Activated CD8-positive, alpha-beta memory T cell treated with anti-CD3 and anti-CD28 coated beads for 36 hours (primary cell): ENCODE measurements around the gene UBE2L3. TPM values are rescaled to one million over a fixed set of nuclear protein-coding genes. Genes with fewer than 3 reads are reported as not detected.

Experiments used
- CTCF ChIA-PET: fragments of 350-600 bp; sonication (Branson Sonifier 250); formaldehyde crosslinking; loops from one replicate; lab custom pipeline; 2021; ENCODE audit warnings: antibody characterized with exemption; lab: Charles Lee
- POLR2A ChIA-PET: fragments of 350-600 bp; sonication (Branson Sonifier 250); formaldehyde crosslinking; loops from one replicate; lab custom pipeline; 2021; ENCODE audit warnings: antibody characterized with exemption; lab: Charles Lee
- total RNA-seq, 2 experiments: library from RNA; stranded (reverse); gene quantifications; one replicate each; pipeline ENCODE4 v1.2.3, GENCODE V29; 2021

UBE2L3 gene
- total RNA-seq, 2 experiments from 2014 or later = 77.8 to 79.6 TPM

DNA sequence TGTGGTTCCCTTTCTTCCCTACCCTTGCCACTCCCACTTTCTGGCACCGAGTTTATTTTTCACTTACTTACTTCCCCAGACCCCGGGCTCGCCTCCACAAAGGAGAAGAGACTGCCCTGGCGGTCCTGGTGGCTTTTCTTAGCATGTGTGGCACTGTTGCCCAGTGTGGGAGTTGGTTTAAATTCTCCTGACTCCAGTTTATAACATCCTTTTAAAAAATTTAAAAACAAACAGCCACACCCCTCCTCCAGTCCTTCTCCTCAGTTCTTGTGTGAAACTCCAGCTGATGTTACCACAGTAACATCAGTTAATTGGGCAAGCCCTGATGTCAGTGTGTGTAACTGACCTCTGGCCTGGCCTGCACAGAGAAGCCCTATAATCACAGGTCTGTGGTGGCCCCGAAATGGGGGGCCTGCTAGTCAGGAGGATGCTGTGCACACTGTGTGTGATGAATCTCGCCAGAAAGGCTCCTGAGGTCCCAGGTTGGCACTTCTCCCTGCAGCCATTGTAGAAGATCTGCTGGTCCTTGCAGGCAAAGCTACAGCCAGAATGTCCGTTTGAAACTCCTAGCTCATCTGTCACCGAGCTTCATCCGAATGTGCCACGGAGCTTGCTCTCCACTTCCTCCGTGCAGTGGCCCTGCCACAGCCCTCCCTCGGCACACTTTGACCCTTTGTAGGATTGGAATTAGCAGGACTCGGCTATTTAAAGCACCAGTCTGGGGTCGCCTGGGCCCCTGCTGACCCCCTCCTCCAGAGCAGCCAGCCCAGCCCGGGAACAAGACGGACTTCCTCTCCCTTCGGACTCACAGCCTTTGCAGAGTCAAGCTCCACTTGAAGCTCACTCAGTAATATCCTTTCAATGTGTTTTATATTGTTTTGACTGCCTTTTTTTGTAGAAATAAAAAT is 54.8 kb downstream of the UBE2L3 start:
- CTCF ChIA-PET = interaction anchor here (1.1 kb wide), 1 partner anchor 10 kb away, joined by 4 read pairs; the partner anchor contains the start of gene CCDC116

DNA sequence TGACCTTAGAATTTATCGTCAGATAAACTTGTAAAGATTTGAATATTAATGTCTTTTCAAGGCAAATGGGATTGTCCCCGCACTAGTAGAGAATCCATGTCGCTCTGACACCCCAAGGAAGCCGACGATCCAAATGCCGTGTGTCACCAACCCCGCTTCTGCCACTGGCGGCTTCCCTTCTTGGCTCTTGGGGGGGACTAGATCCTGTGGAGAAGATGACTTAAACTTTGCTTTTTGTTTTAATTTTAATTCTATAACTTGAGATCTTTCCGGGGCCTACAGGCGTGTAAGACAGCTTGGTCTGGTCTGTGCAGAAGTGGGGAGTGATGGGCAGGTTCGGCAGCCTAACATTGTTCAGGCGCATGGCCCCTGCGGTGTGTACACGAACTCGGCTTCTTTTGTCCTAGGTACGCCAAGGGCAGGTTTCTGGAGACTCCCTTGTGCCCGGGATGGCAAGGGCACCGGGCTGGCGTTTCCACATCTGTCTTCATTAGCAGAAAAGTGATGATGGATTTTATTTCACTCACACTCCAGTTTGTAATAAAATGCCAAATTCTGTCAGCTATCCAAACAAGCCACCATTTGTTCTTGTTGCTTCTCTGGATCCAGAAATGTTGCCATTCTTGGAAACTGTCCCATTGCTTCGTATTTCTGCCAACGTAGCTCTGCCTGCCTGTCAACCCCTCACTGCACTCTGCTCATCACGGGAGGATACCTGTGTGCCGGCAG is 55.6 kb downstream of the UBE2L3 start:
- POLR2A ChIA-PET = no interaction called here
- CTCF ChIA-PET = interaction anchor here (1.1 kb wide), 1 partner anchor 9 kb away, joined by 4 read pairs; the partner anchor contains the start of gene CCDC116

More for the DNA sequence above, 54.8 kb downstream of the UBE2L3 start:
- POLR2A ChIA-PET = no interaction called here

DNA sequence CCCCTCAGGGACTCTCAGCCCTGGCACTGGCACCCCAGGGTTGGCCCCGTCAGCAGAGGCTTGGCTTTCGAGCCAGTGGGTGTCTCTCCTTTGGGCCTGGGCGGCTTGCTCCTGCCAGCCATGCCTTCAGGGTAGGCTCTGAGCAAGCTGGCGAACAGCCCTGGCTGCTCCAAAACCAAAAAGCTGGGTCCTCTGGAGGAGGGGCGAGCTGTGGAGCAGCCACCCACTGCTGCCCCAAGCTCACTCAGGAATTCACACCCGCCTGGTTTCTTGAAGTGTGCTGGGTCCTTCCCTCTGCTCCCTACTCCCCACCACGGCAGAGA is 56.1 kb downstream of the UBE2L3 start:
- ChIA-PET CTCF (interaction anchor here (1.1 to 1.3 kb wide), 2 partner anchors 9 to 58 kb away, joined by 4 read pairs; partner anchors contain the start of gene CCDC116), POLR2A (no interaction called here)

DNA sequence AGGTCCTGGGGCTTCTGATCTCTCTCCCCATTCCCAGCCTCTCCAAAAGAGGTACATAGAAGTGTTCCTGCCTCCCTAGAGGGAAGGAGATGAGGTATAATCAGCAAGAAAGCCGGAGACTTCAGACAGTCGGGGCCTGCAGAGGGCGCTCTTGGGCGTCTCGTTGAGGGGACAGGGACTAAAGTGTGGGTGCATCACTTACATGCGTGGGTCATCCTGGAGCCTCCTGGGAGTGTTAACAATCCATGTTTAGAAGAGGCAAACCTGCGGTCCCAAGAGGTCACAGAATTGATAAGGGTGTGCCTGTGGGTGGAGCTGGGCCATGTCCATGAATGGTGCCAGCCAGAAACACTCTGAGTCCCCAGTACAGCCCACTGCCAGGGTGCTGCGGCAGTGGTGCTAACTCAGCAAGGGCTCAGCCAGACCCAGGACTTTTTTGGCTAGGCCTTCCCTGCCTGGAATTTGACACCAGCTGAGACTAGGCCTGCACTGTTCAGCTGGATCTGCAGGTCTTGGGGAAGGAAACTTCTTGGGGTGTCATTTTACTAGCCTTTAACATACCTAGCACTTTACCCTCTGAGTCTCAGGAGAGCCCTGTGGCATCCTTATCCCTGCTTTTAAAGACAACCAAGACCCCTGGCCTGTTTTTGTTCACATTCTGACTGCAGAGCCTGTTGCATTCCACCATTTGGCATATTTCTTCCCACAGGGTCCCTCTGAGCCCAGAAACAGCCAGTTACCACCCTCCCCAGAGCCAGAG is 56.8 kb downstream of the UBE2L3 start:
- ChIA-PET CTCF (interaction anchor here (1.3 to 1.5 kb wide), 2 partner anchors 27 to 58 kb away, joined by 4 to 7 read pairs; no protein-coding TSS in a partner anchor), POLR2A (no interaction called here)

DNA sequence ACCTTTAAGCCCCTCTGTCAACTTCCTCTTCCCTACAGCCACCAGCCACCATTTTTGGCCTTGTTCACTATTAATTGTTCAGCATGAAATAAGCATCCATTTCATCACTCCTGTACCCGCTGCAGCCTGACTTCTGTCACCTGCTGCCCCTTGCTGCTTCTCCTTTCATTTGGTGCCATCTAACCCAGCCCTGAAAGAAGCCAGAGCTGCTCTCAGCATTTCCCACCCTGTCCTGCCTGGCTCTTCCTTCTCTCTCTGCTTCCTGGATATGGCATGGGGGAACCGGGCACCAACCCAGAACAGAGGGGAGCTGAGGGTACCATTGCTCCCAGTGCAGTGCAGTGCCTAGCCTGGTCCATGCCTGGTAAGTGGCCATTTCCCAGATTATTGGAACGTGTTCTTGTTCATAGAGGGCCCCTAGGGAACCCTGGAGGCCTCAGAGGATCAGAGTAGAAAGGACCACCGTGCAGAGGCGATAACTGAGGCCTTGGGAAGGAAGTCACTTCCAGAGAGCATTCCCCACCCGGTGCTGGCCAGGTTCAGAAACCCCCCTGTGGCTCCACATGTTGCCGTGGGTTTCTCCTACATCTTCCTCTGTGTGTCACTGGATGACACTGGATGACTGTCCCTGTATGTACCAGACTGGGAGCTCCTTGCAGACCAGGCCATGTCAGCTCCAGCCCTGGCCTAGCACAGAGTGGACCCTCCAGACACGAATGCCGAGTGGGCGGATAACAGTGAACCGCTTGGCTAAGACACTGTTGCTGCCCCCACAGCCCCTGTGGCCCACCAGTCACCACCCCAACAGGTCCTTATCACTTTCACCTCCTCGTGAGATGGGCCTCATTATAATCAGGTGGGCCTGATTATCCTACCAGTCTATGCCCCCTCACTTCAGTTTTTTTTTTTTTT is 57.6 kb downstream of the UBE2L3 start:
- ChIA-PET CTCF (interaction anchor here (1.3 to 1.8 kb wide), 3 partner anchors 17 to 59 kb away, joined by 4 to 7 read pairs (median 6); partner anchors contain the start of gene SDF2L1), POLR2A (no interaction called here)

DNA sequence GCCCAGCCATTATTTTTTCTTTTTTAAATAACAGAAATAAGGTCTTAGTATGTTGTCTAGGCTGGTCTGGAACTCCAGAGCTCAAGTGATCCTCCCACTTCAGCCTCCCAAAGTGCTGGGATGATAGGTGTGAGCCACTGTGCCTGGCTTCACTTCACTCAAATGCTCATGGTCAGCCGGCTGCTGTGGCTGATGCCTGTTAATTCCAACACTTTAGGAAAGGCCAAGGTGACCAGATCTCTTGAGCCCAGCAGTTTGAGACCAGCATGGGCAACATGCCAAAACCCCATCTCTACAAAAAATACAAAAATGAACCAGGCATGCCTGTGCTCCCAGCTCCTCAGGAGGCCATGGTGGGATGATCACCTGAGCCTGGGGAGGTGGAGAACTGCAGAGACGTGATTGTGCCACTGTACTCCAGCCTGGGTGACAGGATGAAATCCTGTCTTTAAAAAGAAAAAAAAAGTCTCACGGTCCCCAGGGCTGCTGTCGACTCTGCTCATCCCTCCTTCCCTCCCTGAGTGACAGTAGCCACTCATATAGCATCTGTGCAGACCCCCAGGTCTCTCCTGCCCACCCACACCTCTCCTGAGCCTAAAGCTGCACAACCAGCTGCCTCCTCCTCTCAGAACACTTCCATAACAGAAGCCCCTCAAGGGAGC is 58.7 kb downstream of the UBE2L3 start:
- CTCF ChIA-PET = interaction anchor here (1.5 to 1.8 kb wide), 2 partner anchors 16 to 48 kb away, joined by 3 to 6 read pairs; partner anchors contain the start of gene SDF2L1
- POLR2A ChIA-PET = no interaction called here

DNA sequence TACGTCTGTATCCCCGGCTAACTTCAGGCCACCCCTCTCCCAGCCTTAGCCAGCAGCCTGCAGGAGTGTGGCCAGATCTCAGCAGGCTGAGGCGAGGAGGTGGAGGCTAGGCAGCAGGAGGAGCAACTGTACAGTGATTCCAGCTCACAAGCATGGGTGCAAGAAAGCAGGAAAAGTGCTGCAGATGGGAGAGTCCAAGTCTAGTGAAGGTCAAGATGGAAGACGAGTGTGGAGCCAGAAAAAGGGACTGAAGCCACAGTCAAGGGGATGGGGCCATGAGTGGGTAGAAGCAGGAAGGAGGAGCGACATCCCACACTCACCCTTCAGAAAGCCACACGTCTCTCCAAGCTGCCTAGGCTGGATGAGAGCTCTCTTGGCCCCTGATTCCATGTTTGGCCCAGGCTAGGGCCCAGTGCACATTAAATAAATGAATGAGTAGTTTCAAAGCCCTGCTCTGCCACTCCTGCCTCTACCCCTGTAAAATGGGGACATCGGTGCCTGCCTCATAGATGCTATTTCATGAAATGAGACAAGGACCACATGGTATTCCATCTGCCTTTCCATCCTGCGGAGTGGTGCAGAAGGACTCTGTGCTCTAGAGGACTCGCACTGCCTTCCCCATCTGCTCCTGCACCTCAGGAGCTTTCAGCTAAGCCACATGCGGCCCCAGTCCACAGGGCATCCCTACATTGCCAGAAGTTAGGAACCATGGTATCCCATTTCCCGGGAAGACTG is 59.4 kb downstream of the UBE2L3 start:
- ChIA-PET POLR2A (interaction anchor here (7.1 kb wide), 1 partner anchor 16 kb away, joined by 84 read pairs; the partner anchor contains the start of gene SDF2L1), CTCF (interaction anchor here (1.3 to 1.8 kb wide), 3 partner anchors 16 to 49 kb away, joined by 3 to 6 read pairs (median 3); partner anchors contain the start of gene SDF2L1)

DNA sequence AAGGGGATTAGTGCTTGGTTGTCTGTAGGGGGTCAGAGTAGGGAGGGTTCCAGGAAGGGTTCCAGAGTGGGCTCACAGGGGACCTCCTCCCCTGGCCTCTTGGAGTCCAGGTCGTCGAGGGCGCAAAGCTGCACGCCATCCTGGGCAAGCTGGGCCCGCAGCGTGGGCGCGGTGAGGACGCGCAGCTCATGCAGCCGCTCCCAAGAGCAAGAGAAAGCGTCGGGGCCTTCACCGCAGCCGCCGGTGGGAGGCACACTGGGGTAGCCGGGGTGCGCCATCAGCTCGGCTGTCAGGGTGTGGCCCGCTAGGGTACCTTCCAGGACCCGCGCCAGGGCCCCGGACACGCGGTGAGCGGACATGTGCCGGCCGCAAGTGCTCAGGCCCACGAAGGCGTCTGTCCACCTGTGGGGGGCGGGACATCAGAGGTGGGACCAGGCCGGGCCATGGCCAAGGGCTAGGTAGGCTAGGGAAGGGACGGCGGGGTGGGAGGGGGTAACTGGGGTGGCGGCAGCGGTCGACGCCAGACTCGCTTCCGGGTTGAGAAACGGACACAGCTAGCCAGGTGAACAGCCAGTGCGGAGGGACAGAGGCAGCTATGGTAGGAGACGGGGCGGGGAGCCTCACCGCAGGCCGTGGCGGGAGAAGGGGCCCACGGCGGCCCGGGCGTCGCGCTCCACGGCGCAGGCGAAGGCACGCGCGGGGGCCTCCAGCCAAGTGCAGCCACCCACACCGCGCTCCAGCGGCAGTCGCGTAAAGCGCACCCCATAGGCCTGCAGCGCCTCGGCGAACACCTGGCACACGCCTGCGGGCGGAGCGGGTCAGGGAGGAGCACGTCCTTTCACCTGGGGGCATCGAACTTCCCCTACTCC is 61.1 kb downstream of the UBE2L3 start:
- CTCF ChIA-PET = interaction anchor here (0.7 to 4.1 kb wide), 12 partner anchors 14 to 63 kb away, joined by 3 to 61 read pairs (median 6); partner anchors contain the start of gene SDF2L1
- POLR2A ChIA-PET = interaction anchor here (0.6 to 7.1 kb wide), 6 partner anchors 14 to 59 kb away, joined by 3 to 84 read pairs (median 5); partner anchors contain the start of gene SDF2L1

DNA sequence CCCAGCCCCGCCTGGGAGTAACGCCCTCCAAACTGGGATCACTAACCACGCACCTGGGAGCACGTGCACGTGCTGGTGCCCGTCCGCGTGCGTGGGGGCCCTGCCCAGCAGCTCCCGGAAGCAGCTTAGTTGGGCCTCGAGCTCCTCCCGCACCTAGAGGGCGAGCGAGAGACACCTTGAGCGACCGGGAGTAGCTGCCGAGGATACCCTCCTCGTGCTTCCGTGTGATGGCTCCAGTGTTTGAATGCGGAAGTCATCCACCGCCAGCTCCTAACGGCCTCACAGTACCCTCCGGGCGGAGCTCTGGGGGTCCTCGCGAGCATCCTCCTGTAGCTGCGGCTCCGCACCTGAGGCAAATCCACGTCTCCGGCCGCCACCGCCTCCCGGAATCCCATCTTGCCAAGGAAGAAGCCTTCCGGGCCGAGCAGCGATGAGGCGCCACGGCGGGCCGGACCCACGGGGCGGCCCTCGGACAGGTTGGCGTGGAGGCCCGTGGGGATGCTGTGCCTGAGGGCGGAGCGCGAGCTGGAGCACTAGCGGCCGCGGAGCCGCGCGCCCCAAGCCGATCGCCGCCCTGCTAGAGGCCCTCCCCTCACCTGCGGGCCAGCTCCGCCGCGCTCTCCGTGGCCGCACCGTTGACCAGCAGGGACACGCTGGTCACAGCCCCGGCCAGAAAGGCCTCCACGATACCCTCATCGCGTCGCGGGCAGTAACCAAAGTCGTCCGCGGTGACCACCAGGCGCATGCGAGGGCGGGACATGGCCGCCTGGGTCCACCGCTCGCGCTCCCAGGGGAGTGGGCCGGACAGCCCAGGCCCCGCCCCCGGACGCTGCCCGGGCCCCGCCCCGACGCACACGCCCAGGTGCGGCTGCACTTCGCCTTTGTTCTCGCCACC is 62.0 kb downstream of the UBE2L3 start, which contains the start of gene YDJC:
TSS of gene YDJC (minus strand) at position 768 of the 895 bp plus-strand sequence. CDS start at position 760, 8 bp downstream.
- POLR2A ChIA-PET = interaction anchor here (0.8 to 7.1 kb wide), 4 partner anchors 13 to 60 kb away, joined by 4 to 84 read pairs (median 6); partner anchors contain the start of gene SDF2L1
- CTCF ChIA-PET = interaction anchor here (0.6 to 4.1 kb wide), 12 partner anchors 12 to 64 kb away, joined by 3 to 61 read pairs (median 6); partner anchors contain the start of gene SDF2L1

DNA sequence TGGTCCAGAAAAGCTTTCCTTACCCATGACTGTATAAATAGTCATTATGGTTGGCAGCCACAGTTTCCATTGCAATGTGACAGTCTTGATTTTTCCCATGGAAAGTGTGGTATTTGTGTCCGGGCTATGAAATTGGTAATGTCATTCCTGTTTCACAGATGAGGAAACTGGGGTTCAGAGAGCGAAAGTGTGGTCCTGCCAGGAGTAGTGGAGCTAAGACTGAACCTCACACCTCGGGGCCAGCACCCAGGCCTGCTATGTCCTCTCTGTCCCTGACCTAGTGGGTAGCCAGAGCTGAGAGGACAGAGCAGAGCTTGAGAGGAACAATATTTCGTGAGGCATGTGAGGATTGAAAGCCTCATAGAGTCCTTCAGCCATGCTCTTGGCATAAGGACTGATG is 63.5 kb downstream of the UBE2L3 start:
- CTCF ChIA-PET = interaction anchor here (0.6 to 4.1 kb wide), 6 partner anchors 11 to 27 kb away, joined by 3 to 61 read pairs (median 3); partner anchors contain the start of gene SDF2L1
- POLR2A ChIA-PET = interaction anchor here (1.3 to 7.1 kb wide), 2 partner anchors 12 to 62 kb away, joined by 7 to 84 read pairs; partner anchors contain the start of gene SDF2L1

DNA sequence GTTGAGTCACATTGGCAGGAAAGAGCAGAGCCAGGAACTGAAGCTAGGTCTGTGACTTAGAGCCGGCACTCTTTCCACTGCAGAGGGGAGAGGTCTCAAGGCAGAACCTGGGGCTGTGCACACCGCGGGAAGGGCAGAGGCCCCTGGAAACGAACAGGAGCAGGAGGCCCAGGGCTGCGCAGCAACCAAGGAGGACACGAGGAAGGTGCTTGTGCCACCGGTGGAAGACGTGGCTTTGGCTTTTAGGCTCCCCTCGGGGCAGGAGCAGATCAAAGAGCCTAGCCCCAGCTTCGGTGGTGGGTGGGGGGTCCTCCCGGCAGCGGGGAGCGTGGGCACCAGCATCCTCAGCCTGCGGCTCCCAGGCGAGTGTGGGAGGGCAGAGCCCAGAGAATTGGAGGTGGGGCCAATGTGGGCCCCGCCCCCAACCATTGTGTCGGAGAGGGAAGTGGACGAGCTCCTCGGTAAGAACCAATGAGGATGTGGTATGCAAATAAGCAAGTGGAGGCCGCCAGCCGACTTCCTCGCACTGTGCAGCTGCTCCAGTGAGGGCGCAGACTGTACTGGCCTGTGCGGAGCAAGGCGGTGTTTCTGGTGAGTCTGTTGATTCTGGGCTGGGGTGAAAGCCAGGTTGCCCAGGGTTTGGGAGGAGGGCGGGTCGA is 64.9 kb downstream of the UBE2L3 start, which contains the start of gene CCDC116:
TSS of gene CCDC116 (plus strand) at position 524 of the 659 bp plus-strand sequence. CDS start 422 bp downstream, outside the sequence.
- ChIA-PET CTCF (interaction anchor here (0.8 to 1.3 kb wide), 4 partner anchors 9 to 16 kb away, joined by 3 to 7 read pairs (median 4); partner anchors contain the start of gene SDF2L1), POLR2A (interaction anchor here (1.3 to 7.1 kb wide), 2 partner anchors 10 to 63 kb away, joined by 7 to 84 read pairs; partner anchors contain the start of gene SDF2L1)

DNA sequence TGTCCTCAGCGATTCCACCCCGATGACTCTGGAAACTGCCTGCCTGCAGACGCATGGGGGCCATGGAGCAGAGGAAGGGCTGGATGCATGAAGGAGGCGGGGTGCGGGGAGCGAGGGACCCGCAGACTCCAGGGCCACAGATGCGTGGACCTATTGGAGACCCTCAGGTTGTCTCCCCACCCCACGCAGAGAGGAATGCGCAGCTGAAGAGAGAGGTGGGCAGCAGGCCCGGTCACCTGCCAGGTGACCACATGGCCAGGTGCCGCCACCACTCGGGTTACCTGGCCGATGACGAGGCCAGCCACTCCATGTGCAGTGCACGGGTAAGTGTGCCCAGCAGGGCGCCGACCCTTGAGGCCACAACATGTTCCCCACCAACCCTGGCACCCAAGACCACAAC is 65.4 kb downstream of the UBE2L3 start:
- POLR2A ChIA-PET = interaction anchor here (7.1 kb wide), 1 partner anchor 10 kb away, joined by 84 read pairs; the partner anchor contains the start of gene SDF2L1
- CTCF ChIA-PET = interaction anchor here (0.8 to 1.3 kb wide), 4 partner anchors 10 to 16 kb away, joined by 3 to 7 read pairs (median 4); partner anchors contain the start of gene SDF2L1

DNA sequence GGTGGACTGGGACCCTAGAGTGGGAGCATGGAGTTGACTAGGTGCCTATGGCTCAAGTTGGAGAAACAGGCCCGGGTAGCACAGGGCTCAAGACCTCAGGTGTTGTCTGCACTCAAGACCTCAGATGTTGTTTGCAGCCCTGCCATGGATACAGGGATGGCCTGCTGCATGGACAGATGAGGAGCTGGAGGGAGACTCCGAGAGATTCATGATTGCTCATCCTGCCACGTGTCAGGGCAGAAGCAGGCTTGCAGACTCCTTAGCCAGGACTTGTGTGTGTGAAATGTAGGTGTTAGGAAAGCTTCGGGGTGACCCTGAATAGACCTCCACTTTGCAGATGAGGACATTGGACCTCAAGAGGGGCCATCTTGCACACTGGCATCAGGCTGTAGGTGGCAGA is 66.0 kb downstream of the UBE2L3 start:
- ChIA-PET CTCF (interaction anchor here (0.9 kb wide), 1 partner anchor 10 kb away, joined by 3 read pairs; no protein-coding TSS in a partner anchor), POLR2A (interaction anchor here (7.1 kb wide), 1 partner anchor 9 kb away, joined by 84 read pairs; the partner anchor contains the start of gene SDF2L1)
